ENCODE measurements around the gene PXT1. TPM values are rescaled to one million over a fixed set of nuclear protein-coding genes. Genes with fewer than 3 reads are reported as not detected.
"Not testable (repeated sequence)": the region's sequence is repeated elsewhere in the genome, so short reads cannot be mapped to it uniquely, and the experiment has no call there.

PXT1 gene
- total and polyA plus RNA-seq, 3 donors from 2014 or later: 1.8 to 4.2 (median 3.6) TPM

DNA sequence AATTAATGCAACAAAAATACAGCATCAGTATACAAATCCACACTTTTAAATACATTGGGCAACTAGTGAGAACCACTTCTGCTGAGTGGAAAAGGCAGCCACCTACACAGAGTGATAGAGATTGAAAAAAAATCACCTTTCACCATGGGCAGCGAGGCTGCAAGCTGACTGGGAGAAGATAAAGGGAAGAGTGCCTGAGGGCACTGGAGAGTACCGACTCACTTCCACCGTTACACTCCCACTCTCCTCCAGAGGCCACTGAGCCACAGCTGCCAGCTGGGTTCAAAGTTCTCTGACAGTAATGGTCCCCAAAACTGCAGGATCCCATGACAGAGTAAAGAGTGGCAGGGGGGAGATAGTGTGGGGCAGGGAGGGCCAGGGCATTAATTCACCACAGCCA is 24.1 kb downstream of the PXT1 start:
- WGBS, 2 donors: 80 to 81% methylated on average over 3 of the region's 3 CpGs
- TF ChIP-seq, protein P1, sequence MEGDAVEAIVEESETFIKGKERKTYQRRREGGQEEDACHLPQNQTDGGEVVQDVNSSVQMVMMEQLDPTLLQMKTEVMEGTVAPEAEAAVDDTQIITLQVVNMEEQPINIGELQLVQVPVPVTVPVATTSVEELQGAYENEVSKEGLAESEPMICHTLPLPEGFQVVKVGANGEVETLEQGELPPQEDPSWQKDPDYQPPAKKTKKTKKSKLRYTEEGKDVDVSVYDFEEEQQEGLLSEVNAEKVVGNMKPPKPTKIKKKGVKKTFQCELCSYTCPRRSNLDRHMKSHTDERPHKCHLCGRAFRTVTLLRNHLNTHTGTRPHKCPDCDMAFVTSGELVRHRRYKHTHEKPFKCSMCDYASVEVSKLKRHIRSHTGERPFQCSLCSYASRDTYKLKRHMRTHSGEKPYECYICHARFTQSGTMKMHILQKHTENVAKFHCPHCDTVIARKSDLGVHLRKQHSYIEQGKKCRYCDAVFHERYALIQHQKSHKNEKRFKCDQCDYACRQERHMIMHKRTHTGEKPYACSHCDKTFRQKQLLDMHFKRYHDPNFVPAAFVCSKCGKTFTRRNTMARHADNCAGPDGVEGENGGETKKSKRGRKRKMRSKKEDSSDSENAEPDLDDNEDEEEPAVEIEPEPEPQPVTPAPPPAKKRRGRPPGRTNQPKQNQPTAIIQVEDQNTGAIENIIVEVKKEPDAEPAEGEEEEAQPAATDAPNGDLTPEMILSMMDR (IDR thresholded peaks at IDR 0.05): no peak
- no peak for TF ChIP-seq POLR2A (IDR thresholded peaks at IDR 0.05)
- intact Hi-C loops (cut with DNase I; ENCODE audit: low total_unique reads): no loop called here
- no peak overlapping the region for H3K4me3 ChIP-seq
- H3K9me3 ChIP-seq: no peaks in the 10 kb centered on the region
- DNase-seq: no peak
- H3K27me3 ChIP-seq: no peaks in the 10 kb centered on the region
- H3K4me1 ChIP-seq: peaks cover 6% of the 10 kb centered on the region
- no peaks in the 10 kb centered on the region for H3K36me3 ChIP-seq (ENCODE audit: low read depth, missing control alignments)
- H3K27ac ChIP-seq: no peak overlapping the region

DNA sequence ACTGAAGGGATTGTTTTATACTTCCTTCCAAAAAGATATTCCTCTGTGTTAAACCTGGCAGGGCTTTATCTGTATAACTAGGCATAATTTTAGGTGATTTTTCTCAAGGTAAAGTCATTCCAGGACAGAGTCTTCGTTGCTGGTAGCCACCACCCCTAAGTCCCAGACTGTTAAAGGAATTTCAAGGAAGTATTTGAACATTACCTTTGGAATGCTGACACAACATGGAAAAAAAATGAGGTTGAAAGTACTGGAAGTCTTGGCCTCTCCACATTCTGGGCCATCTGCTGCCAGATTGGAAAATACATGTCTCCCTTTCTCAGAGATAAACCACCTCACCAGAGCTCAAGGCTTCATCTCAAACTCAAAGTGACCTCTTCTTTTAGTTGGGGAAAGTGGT is 28.2 kb downstream of the PXT1 start:
- intact Hi-C loops (cut with DNase I; ENCODE audit: low total_unique reads): no loop called here
- 44 to 47% methylated on average over 1 of the region's 1 CpG for WGBS, 2 donors
- H3K27ac ChIP-seq: no peak overlapping the region
- H3K9me3 ChIP-seq: no peaks in the 10 kb centered on the region
- no peak overlapping the region for H3K4me3 ChIP-seq
- H3K36me3 ChIP-seq (ENCODE audit: low read depth, missing control alignments): no peaks in the 10 kb centered on the region
- no peaks in the 10 kb centered on the region for H3K4me1 ChIP-seq
- H3K27me3 ChIP-seq: no peaks in the 10 kb centered on the region
- TF ChIP-seq, protein P1 (IDR thresholded peaks at IDR 0.05): no peak
- TF ChIP-seq POLR2A (IDR thresholded peaks at IDR 0.05): no peak
- no peak for DNase-seq

DNA sequence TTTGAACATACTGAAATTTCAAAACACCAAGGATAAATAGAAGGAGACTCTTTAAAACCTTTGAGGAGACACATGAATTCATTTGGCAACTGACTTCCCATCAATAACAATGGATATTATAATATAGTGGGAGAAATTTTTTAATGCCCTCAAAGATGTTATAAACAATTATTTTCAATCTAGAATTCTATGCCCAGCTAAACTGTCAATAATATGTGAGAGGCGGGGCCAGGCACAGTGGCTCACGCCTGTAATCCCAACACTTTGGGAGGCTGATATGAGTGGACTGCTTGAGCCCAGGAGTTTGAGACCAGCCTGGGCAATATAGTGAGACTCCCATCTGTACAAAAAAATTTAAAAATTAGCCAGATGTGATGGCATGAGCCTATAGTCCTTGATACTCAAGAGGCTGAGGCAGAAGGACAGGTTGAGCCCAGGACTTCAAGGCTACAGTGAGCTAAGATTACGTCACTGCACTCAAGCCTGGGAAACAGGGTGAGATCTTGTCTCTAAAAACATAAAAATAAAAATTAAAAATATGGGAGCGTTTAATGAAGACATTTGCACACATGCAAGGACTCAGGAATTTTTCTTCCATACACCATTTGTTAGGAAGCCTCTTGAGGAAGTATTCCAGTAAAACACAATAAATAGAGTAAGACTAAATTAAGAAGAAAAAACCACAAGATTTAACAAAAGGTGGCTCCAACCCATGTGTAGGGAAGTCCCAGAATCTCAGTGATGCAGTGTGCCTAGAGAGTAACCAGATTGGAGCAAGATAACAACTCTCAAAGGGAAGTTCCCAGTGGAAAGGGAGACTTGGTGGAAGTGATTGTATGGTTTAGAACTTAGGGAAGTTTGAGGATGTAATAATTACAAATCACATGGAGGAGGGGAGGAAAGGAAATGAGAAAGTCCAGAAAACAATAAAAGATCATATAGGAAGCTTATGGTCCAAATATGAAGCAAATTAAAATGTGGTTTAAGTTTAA is 28.9 kb downstream of the PXT1 start:
- Histone ChIP-seq H3K4me3 (no peak overlapping the region), H3K27me3 (no peaks in the 10 kb centered on the region), H3K9me3 (no peaks in the 10 kb centered on the region), H3K27ac (no peak overlapping the region), H3K36me3 (ENCODE audit: low read depth, missing control alignments) (no peaks in the 10 kb centered on the region), H3K4me1 (no peaks in the 10 kb centered on the region)
- TF ChIP-seq POLR2A (IDR thresholded peaks at IDR 0.05): no peak
- TF ChIP-seq, protein P1 (IDR thresholded peaks at IDR 0.05): no peak
- intact Hi-C loops (cut with DNase I; ENCODE audit: low total_unique reads): no loop called here
- DNase-seq: no peak
- 79 to 86% methylated on average over 4 of the region's 4 CpGs for WGBS, 2 donors

DNA sequence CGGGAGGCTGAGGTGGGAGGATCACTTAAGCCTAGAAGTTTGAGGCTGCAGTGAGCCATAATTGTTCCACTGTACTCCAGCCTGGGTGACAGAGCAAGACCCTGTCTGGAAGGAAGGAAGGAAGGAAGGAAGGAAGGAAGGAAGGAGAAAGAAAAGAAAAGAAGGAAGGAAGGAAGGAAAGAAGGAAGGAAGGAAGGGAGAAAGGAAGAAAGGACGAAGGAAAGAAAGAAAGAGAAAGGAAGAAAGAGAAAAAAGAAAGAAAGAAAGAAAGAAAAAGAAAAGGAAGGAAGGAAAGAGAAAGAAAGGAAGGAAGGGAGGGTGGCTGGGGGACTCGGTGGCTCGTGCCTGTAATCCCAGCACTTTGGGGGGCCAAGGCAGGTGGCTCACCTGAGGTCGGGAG is 32.9 kb downstream of the PXT1 start:
- intact Hi-C loops (cut with DNase I; ENCODE audit: low total_unique reads); H3K4me3 ChIP-seq; H3K27ac ChIP-seq; H3K4me1 ChIP-seq; H3K9me3 ChIP-seq; H3K27me3 ChIP-seq; H3K36me3 ChIP-seq (ENCODE audit: low read depth, missing control alignments); DNase-seq: not testable (repeated sequence)
- WGBS, 2 donors: 85 to 86% methylated on average over 5 of the region's 5 CpGs

DNA sequence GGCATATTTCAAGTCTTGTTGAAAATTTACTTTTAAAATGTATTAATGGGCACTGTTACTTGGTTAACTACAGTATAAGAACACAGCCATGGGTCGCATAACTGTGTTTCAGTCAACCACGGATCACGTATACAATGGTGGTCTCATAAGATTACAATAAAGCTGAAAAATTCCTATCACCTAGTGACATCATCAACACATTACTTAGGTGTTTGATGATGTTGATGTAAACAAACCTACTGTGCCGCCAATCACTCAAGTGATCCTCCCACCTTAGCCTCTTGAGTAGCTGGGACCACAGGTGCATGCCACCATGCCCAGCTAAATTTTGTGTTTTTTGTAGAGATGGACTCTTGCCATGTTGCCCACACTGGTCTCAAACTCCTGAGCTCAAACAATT is 38.5 kb downstream of the PXT1 start:
- 95 to 96% methylated on average over 4 of the region's 4 CpGs for WGBS, 2 donors
- TF ChIP-seq POLR2A (IDR thresholded peaks at IDR 0.05): no peak
- TF ChIP-seq, protein P1 (IDR thresholded peaks at IDR 0.05): no peak
- intact Hi-C loops (cut with DNase I; ENCODE audit: low total_unique reads): no loop called here
- no peak for DNase-seq
- Histone ChIP-seq H3K4me3 (no peak overlapping the region), H3K4me1 (no peaks in the 10 kb centered on the region), H3K9me3 (no peaks in the 10 kb centered on the region), H3K36me3 (ENCODE audit: low read depth, missing control alignments) (no peaks in the 10 kb centered on the region), H3K27ac (no peak overlapping the region), H3K27me3 (no peaks in the 10 kb centered on the region)

Data from testis (tissue), 3 donors.